ENCODE results near the gene LCN12. TPM values are rescaled to one million over a fixed set of nuclear protein-coding genes. Genes with fewer than 3 reads are reported as not detected.

LCN12 gene
- total RNA-seq, 1 donor from 2014 or later: not detected

DNA sequence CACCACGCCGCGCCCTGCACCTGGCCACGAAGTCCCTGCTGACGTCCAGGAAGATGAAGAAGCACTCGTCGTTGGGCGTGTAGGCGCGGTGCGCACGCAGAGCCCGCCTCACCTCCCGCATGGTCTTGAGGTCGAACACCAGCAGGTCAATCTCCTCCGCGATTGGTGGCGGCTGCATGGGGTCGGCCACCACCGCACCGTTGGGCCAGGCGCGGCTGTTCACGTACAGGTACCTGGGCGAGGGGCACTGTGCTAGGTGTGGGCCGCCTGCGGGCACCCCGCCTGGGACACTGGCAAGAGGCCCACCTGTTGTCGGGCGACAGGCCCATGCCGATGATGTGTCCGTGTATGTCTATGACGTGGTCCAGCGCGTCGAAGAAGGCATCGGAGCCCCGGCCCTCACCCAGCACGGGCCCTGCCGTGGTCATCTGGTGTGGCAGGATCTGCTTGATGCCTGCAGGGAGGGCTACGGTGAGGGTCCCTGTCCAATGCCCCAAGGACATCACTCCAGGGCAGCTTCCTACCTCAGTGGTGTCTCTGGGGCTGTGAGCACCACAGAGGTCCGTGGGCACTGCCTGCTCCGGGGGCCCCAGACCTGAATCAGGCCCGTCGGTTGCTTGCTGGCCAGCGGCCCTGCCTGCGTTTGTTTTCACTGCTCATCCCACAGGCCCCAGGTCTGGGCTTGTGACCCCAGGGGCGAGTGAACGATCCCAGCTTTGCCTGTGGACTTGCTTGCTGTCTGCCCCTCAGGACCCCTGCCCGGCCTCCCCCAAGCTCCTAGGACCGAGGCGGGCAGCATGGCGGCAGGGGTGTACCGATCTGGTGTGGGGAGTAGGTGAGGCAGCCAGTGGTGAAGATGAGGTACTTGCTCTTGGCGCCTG, 10.6 kb upstream of the LCN12 start:
- Histone ChIP-seq H3K36me3 (ENCODE audit: insufficient read depth, low read length) (no peaks in the 10 kb centered on the region), H4K20me1 (ENCODE audit: insufficient read depth, low read length) (peaks cover 46% of the 10 kb centered on the region), H3K4me1 (ENCODE audit: insufficient read depth, low read length) (peaks cover 9% of the 10 kb centered on the region), H3K4me2 (ENCODE audit: low read length) (no peak overlapping the region), H2AFZ (ENCODE audit: low read depth, low read length) (no peak overlapping the region), H3K4me3 (ENCODE audit: insufficient read depth, low read depth, low read length) (no peak overlapping the region), H3K9me3 (ENCODE audit: insufficient read depth, low read depth, low read length) (no peaks in the 10 kb centered on the region), H3K27me3 (ENCODE audit: insufficient read depth, low read length) (no peaks in the 10 kb centered on the region), H3K9ac (ENCODE audit: low read length) (no peak overlapping the region), H3K27ac (ENCODE audit: low read depth, low read length) (no peak overlapping the region), H3K79me2 (ENCODE audit: insufficient read depth, low read length) (peaks cover 47% of the 10 kb centered on the region)
- no peaks in the 10 kb centered on the region for H3K27me3 Mint-ChIP-seq (ENCODE audit: low read depth, unreplicated experiment)
- no peak overlapping the region for H3K4me3 Mint-ChIP-seq (ENCODE audit: unreplicated experiment)
- no peak for DNase-seq (ENCODE audit: low read depth)
- no peak overlapping the region for H3K27ac Mint-ChIP-seq (ENCODE audit: unreplicated experiment)
- no peak for TF ChIP-seq EZH2 (IDR thresholded peaks at IDR 0.05; ENCODE audit: insufficient read depth, low read length)
- TF ChIP-seq, protein P1, sequence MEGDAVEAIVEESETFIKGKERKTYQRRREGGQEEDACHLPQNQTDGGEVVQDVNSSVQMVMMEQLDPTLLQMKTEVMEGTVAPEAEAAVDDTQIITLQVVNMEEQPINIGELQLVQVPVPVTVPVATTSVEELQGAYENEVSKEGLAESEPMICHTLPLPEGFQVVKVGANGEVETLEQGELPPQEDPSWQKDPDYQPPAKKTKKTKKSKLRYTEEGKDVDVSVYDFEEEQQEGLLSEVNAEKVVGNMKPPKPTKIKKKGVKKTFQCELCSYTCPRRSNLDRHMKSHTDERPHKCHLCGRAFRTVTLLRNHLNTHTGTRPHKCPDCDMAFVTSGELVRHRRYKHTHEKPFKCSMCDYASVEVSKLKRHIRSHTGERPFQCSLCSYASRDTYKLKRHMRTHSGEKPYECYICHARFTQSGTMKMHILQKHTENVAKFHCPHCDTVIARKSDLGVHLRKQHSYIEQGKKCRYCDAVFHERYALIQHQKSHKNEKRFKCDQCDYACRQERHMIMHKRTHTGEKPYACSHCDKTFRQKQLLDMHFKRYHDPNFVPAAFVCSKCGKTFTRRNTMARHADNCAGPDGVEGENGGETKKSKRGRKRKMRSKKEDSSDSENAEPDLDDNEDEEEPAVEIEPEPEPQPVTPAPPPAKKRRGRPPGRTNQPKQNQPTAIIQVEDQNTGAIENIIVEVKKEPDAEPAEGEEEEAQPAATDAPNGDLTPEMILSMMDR (IDR thresholded peaks at IDR 0.05; ENCODE audit: insufficient read depth, low read depth, low read length): no peak
- no peaks in the 10 kb centered on the region for H3K9me3 Mint-ChIP-seq (ENCODE audit: unreplicated experiment)
- no peak for FAIRE-seq
- H3K36me3 Mint-ChIP-seq (ENCODE audit: low read depth, unreplicated experiment): peaks cover 6% of the 10 kb centered on the region
- no peaks in the 10 kb centered on the region for H3K4me1 Mint-ChIP-seq (ENCODE audit: low read depth, unreplicated experiment)

DNA sequence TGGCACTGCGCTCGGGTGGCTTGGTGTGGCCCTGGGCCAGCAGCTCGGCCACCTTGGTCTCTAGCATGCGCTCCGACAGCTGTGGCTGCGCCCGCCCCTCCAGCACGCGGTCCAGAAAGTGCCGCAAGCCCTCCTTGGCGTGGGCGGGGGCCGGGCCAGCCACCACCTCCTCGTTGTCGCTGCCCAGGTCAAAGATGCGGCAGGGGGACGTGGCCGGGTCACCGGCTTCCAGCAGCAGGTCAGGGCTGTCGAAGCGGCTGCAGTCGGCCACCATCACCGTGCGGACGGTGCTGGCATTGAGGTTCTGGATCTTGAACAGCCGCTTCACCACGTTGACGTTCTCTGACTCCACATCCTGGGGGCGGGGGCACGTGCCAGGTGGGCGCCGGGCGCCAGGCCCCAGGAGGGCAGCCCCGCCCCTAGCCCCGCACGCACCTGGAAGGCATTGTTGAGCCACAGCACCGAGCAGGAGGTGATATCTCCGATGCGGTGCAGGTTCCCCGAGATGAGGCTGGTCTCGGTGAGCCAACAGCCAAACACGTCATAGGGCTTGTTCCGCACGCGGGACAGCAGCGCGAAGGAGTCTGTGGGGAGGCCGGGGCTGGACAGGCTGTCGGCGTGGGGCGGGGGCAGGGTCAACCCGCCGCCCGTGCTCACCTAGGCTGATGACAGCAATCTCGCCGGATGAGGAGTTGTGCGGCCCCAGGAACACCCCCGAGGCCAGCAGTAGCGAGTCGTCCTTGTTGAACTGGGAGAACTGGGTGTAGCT, 9.8 kb upstream of the LCN12 start:
- Mint-ChIP-seq H3K4me3 (ENCODE audit: unreplicated experiment) (peak overlapping the region; percentile 75), H3K9me3 (ENCODE audit: unreplicated experiment) (no peaks in the 10 kb centered on the region), H3K36me3 (ENCODE audit: low read depth, unreplicated experiment) (peaks cover 5% of the 10 kb centered on the region), H3K4me1 (ENCODE audit: low read depth, unreplicated experiment) (no peaks in the 10 kb centered on the region), H3K27ac (ENCODE audit: unreplicated experiment) (no peak overlapping the region), H3K27me3 (ENCODE audit: low read depth, unreplicated experiment) (no peaks in the 10 kb centered on the region)
- H3K79me2 ChIP-seq (ENCODE audit: insufficient read depth, low read length): peaks cover 47% of the 10 kb centered on the region
- H4K20me1 ChIP-seq (ENCODE audit: insufficient read depth, low read length): peaks cover 41% of the 10 kb centered on the region
- FAIRE-seq (no peak), DNase-seq (ENCODE audit: low read depth) (no peak)
- H3K9ac ChIP-seq (ENCODE audit: low read length): no peak overlapping the region
- TF ChIP-seq, protein P1 (IDR thresholded peaks at IDR 0.05; ENCODE audit: insufficient read depth, low read depth, low read length): no peak
- no peak for TF ChIP-seq EZH2 (IDR thresholded peaks at IDR 0.05; ENCODE audit: insufficient read depth, low read length)
- H2AFZ ChIP-seq (ENCODE audit: low read depth, low read length): no peak overlapping the region
- H3K4me1 ChIP-seq (ENCODE audit: insufficient read depth, low read length): peaks cover 9% of the 10 kb centered on the region
- H3K4me3 ChIP-seq (ENCODE audit: insufficient read depth, low read depth, low read length): no peak overlapping the region
- H3K4me2 ChIP-seq (ENCODE audit: low read length): peak overlapping the region; percentile 94
- H3K27ac ChIP-seq (ENCODE audit: low read depth, low read length): no peak overlapping the region
- H3K36me3 ChIP-seq (ENCODE audit: insufficient read depth, low read length): no peaks in the 10 kb centered on the region
- H3K9me3 ChIP-seq (ENCODE audit: insufficient read depth, low read depth, low read length): no peaks in the 10 kb centered on the region
- H3K27me3 ChIP-seq (ENCODE audit: insufficient read depth, low read length): no peaks in the 10 kb centered on the region

Data from astrocyte (in vitro differentiated cells and primary cell).